ENCODE measurements around the gene LLGL2.

Gene LLGL2

GRCh38 chr17:75512926-75513640 lies 12.4 kb upstream of the LLGL2 start:
- no peak for DNase-seq (ENCODE audit: extremely low read depth, low read depth)
- TF ChIP-seq, protein P1, sequence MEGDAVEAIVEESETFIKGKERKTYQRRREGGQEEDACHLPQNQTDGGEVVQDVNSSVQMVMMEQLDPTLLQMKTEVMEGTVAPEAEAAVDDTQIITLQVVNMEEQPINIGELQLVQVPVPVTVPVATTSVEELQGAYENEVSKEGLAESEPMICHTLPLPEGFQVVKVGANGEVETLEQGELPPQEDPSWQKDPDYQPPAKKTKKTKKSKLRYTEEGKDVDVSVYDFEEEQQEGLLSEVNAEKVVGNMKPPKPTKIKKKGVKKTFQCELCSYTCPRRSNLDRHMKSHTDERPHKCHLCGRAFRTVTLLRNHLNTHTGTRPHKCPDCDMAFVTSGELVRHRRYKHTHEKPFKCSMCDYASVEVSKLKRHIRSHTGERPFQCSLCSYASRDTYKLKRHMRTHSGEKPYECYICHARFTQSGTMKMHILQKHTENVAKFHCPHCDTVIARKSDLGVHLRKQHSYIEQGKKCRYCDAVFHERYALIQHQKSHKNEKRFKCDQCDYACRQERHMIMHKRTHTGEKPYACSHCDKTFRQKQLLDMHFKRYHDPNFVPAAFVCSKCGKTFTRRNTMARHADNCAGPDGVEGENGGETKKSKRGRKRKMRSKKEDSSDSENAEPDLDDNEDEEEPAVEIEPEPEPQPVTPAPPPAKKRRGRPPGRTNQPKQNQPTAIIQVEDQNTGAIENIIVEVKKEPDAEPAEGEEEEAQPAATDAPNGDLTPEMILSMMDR (IDR thresholded peaks at IDR 0.05; ENCODE audit: low read depth, low read length, missing control alignments): no peak
- H3K4me3 ChIP-seq (replicated peaks; ENCODE audit: low read depth, low read length): no peak overlapping the region

GRCh38 chr17:75513641-75514000 lies 11.9 kb upstream of the LLGL2 start:
- H3K4me3 ChIP-seq (replicated peaks; ENCODE audit: low read depth, low read length): no peak overlapping the region
- no peak for DNase-seq (ENCODE audit: extremely low read depth, low read depth)
- TF ChIP-seq, protein P1 (IDR thresholded peaks at IDR 0.05; ENCODE audit: low read depth, low read length, missing control alignments): no peak

- DNase-seq (ENCODE audit: extremely low read depth, low read depth): no peak
- TF ChIP-seq, protein P1 (IDR thresholded peaks at IDR 0.05; ENCODE audit: low read depth, low read length, missing control alignments): no peak
- H3K4me3 ChIP-seq (replicated peaks; ENCODE audit: low read depth, low read length): peak overlapping the region; percentile 79
Measured at GRCh38 chr17:75514299-75514918, 11.1 kb upstream of the LLGL2 start.

- TF ChIP-seq, protein P1 (IDR thresholded peaks at IDR 0.05; ENCODE audit: low read depth, low read length, missing control alignments): no peak
- peak overlapping the region; percentile 79 for H3K4me3 ChIP-seq (replicated peaks; ENCODE audit: low read depth, low read length)
- DNase-seq (ENCODE audit: extremely low read depth, low read depth): no peak
Measured at GRCh38 chr17:75514919-75515495, 10.5 kb upstream of the LLGL2 start.

DNA sequence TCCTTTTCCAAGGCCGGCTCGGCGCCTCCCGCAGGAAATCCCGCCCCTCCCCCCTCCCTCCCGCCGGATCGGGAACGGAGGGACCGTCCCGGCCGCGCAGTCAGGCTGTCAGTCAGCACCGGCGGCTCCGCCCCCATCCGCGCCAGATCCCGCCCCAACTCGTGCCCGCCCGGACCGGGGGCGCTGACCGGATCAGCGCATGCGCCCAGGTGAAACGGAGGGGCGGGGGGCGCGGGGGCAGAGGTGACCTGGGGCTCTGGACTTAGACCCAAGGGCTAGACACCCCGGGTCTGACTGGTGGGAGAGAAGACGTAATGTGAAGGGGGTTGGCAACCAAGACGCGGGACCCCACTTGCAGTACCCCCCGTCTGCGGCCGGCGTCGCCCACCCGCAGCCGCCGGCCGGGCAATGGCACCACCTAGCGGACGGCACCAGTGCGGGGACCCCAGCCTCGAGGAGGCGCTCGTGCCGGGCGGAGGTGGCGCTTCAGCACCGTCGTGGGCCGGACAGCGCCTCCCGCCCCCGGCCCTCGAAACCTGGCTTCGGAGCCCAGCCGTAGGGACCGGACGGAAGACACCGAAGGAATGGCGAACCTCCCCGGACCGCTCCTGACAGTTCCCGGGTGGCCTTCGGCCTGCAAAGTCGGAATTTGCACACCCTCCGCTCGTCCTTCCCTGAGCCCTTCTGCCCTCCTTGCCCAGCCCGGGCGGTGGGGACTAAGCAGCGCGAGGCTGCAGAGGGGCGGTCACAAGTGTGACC lies 9.8 kb upstream of the LLGL2 start, which contains the start of gene CASKIN2:
CASKIN2 (minus strand) TSS at position 42 of the 759 bp plus-strand sequence. CDS start 1,733 bp downstream, outside the sequence.
- DNase-seq (ENCODE audit: extremely low read depth, low read depth): peak; percentile 59
- peak within 1 kb of the TSS; percentile 79 for H3K4me3 ChIP-seq (replicated peaks; ENCODE audit: low read depth, low read length)
- TF ChIP-seq, protein P1 (IDR thresholded peaks at IDR 0.05; ENCODE audit: low read depth, low read length, missing control alignments): peak; percentile 98

GRCh38 chr17:75516255-75516618 lies 9.3 kb upstream of the LLGL2 start, which contains the start of gene TSEN54:
Gene TSEN54, plus strand, starts transcription at chr17:75516528. Its CDS starts 33 bp downstream, at chr17:75516561.
- DNase-seq (ENCODE audit: extremely low read depth, low read depth): peak; percentile 36
- H3K4me3 ChIP-seq (replicated peaks; ENCODE audit: low read depth, low read length): peak within 1 kb of the TSS; percentile 79
- TF ChIP-seq, protein P1 (IDR thresholded peaks at IDR 0.05; ENCODE audit: low read depth, low read length, missing control alignments): no peak
